Measurements from ENCODE around the gene HOXB3. TPM values are rescaled to one million over a fixed set of nuclear protein-coding genes. Genes with fewer than 3 reads are reported as not detected.

Gene HOXB3
- total RNA-seq, 1 donor from 2014 or later, result not detected

GRCh38 chr17:48597778-48598631, 8.0 kb upstream of the HOXB3 start:
- H3K79me2 ChIP-seq (ENCODE audit: low read depth), result no peaks in the 10 kb centered on the region
- no peak overlapping the region for H3K27ac ChIP-seq
- no peak overlapping the region for H2AFZ ChIP-seq (replicated peaks)
- peaks cover 98% of the 10 kb centered on the region for H3K27me3 Mint-ChIP-seq (ENCODE audit: insufficient read depth, low read depth)
- H3K4me1 Mint-ChIP-seq, result peaks cover 6% of the 10 kb centered on the region
- peaks cover 1% of the 10 kb centered on the region for H3K36me3 Mint-ChIP-seq
- H3K36me3 ChIP-seq, result no peaks in the 10 kb centered on the region
- no peak overlapping the region for H3K9ac ChIP-seq
- peaks cover 95% of the 10 kb centered on the region for H4K20me1 ChIP-seq (ENCODE audit: low read depth)
- H3K4me3 ChIP-seq, result no peak overlapping the region
- H3F3A ChIP-seq (ENCODE audit: low read depth), result no peaks in the 10 kb centered on the region
- no peak overlapping the region for H3K4me2 ChIP-seq
- no peak overlapping the region for H3K4me3 Mint-ChIP-seq
- peaks cover 7% of the 10 kb centered on the region for H3K9me3 Mint-ChIP-seq
- no peaks in the 10 kb centered on the region for H3K9me3 ChIP-seq (ENCODE audit: low read depth)
- H3K27ac Mint-ChIP-seq, result no peak overlapping the region
- peak; percentile 99 for TF ChIP-seq EZH2phosphoT487 (IDR thresholded peaks at IDR 0.05)
- TF ChIP-seq CTCF (IDR thresholded peaks at IDR 0.05), result no peak
- peak; percentile 100 for TF ChIP-seq EZH2 (IDR thresholded peaks at IDR 0.05)
- peaks cover 100% of the 10 kb centered on the region for H3K27me3 ChIP-seq
- DNase-seq (ENCODE audit: low spot score), result peak; percentile 50
- no peaks in the 10 kb centered on the region for H3K4me1 ChIP-seq

GRCh38 chr17:48597528-48597777, 7.4 kb upstream of the HOXB3 start:
- Histone ChIP-seq H3K9me3 (ENCODE audit: low read depth) (no peaks in the 10 kb centered on the region), H3K9ac (no peak overlapping the region), H2AFZ (replicated peaks) (no peak overlapping the region), H3K27ac (no peak overlapping the region), H3K4me2 (no peak overlapping the region), H3F3A (ENCODE audit: low read depth) (no peaks in the 10 kb centered on the region), H3K4me3 (no peak overlapping the region), H3K27me3 (peaks cover 100% of the 10 kb centered on the region), H3K36me3 (no peaks in the 10 kb centered on the region), H3K79me2 (ENCODE audit: low read depth) (no peaks in the 10 kb centered on the region), H3K4me1 (no peaks in the 10 kb centered on the region), H4K20me1 (ENCODE audit: low read depth) (peaks cover 96% of the 10 kb centered on the region)
- Mint-ChIP-seq H3K9me3 (peaks cover 9% of the 10 kb centered on the region), H3K36me3 (peaks cover 1% of the 10 kb centered on the region), H3K4me1 (peaks cover 9% of the 10 kb centered on the region), H3K27me3 (ENCODE audit: insufficient read depth, low read depth) (peaks cover 98% of the 10 kb centered on the region), H3K4me3 (no peak overlapping the region), H3K27ac (no peak overlapping the region)
- no peak for TF ChIP-seq EZH2phosphoT487 (IDR thresholded peaks at IDR 0.05)
- DNase-seq (ENCODE audit: low spot score), result no peak

GRCh38 chr17:48596735-48597527, 6.9 kb upstream of the HOXB3 start:
- Mint-ChIP-seq H3K9me3 (peaks cover 9% of the 10 kb centered on the region), H3K4me1 (peaks cover 9% of the 10 kb centered on the region), H3K27me3 (ENCODE audit: insufficient read depth, low read depth) (peaks cover 99% of the 10 kb centered on the region), H3K27ac (no peak overlapping the region), H3K36me3 (peaks cover 1% of the 10 kb centered on the region), H3K4me3 (no peak overlapping the region)
- no peak for DNase-seq (ENCODE audit: low spot score)
- Histone ChIP-seq H3K27ac (no peak overlapping the region), H4K20me1 (ENCODE audit: low read depth) (peaks cover 96% of the 10 kb centered on the region), H3K4me3 (no peak overlapping the region), H3F3A (ENCODE audit: low read depth) (no peaks in the 10 kb centered on the region), H2AFZ (replicated peaks) (no peak overlapping the region), H3K79me2 (ENCODE audit: low read depth) (no peaks in the 10 kb centered on the region), H3K9ac (no peak overlapping the region), H3K9me3 (ENCODE audit: low read depth) (no peaks in the 10 kb centered on the region), H3K36me3 (no peaks in the 10 kb centered on the region), H3K4me1 (no peaks in the 10 kb centered on the region), H3K4me2 (no peak overlapping the region), H3K27me3 (peaks cover 100% of the 10 kb centered on the region)
- no peak for TF ChIP-seq EZH2 (IDR thresholded peaks at IDR 0.05)
- TF ChIP-seq EZH2phosphoT487 (IDR thresholded peaks at IDR 0.05), result peak; percentile 24
- TF ChIP-seq CTCF (IDR thresholded peaks at IDR 0.05), result no peak

Measured in neural progenitor cell (in vitro differentiated cells).